ENCODE measurements around the gene DGCR8.

Gene DGCR8

GRCh38 chr22:20132686-20133246 lies 52.7 kb downstream of the DGCR8 start:
- Mint-ChIP-seq H3K4me3 (peak overlapping the region; percentile 79), H3K27me3 (no peaks in the 10 kb centered on the region), H3K4me1 (ENCODE audit: low read depth) (peaks cover 63% of the 10 kb centered on the region), H3K9me3 (no peaks in the 10 kb centered on the region), H3K36me3 (ENCODE audit: low read depth) (peaks cover 23% of the 10 kb centered on the region), H3K27ac (peak overlapping the region; percentile 87)
- DNase-seq, result no peak

GRCh38 chr22:20133930-20134549 lies 54.0 kb downstream of the DGCR8 start:
- Mint-ChIP-seq H3K9me3 (no peaks in the 10 kb centered on the region), H3K27me3 (no peaks in the 10 kb centered on the region), H3K4me3 (peak overlapping the region; percentile 79), H3K36me3 (ENCODE audit: low read depth) (peaks cover 11% of the 10 kb centered on the region), H3K27ac (peak overlapping the region; percentile 45), H3K4me1 (ENCODE audit: low read depth) (peaks cover 58% of the 10 kb centered on the region)
- no peak for DNase-seq

- H3K4me1 Mint-ChIP-seq (ENCODE audit: low read depth), result peaks cover 48% of the 10 kb centered on the region
- DNase-seq, result no peak
- no peak overlapping the region for H3K27ac Mint-ChIP-seq
- no peaks in the 10 kb centered on the region for H3K9me3 Mint-ChIP-seq
- H3K4me3 Mint-ChIP-seq, result no peak overlapping the region
- H3K27me3 Mint-ChIP-seq, result no peaks in the 10 kb centered on the region
- peaks cover 21% of the 10 kb centered on the region for H3K36me3 Mint-ChIP-seq (ENCODE audit: low read depth)
These were observed 55.2 kb downstream of the DGCR8 start for GRCh38 chr22:20135265-20135664.

- no peak overlapping the region for H3K27ac Mint-ChIP-seq
- no peak overlapping the region for H3K4me3 Mint-ChIP-seq
These were observed 56.0 kb downstream of the DGCR8 start for GRCh38 chr22:20135806-20136602.

GRCh38 chr22:20136603-20136873 lies 56.5 kb downstream of the DGCR8 start:
- Mint-ChIP-seq H3K27ac (no peak overlapping the region), H3K9me3 (no peaks in the 10 kb centered on the region), H3K4me1 (ENCODE audit: low read depth) (peaks cover 48% of the 10 kb centered on the region), H3K36me3 (ENCODE audit: low read depth) (peaks cover 23% of the 10 kb centered on the region), H3K27me3 (no peaks in the 10 kb centered on the region), H3K4me3 (no peak overlapping the region)
- DNase-seq, result no peak

More at GRCh38 chr22:20135806-20136602, 56.0 kb downstream of the DGCR8 start:
- Mint-ChIP-seq H3K9me3 (no peaks in the 10 kb centered on the region), H3K4me1 (ENCODE audit: low read depth) (peaks cover 48% of the 10 kb centered on the region), H3K27me3 (no peaks in the 10 kb centered on the region), H3K36me3 (ENCODE audit: low read depth) (peaks cover 23% of the 10 kb centered on the region)
- DNase-seq, result no peak

- H3K4me3 Mint-ChIP-seq, result no peak overlapping the region
- H3K4me1 Mint-ChIP-seq (ENCODE audit: low read depth), result peaks cover 48% of the 10 kb centered on the region
- H3K27me3 Mint-ChIP-seq, result no peaks in the 10 kb centered on the region
These were observed 57.1 kb downstream of the DGCR8 start for GRCh38 chr22:20137113-20137512.

GRCh38 chr22:20137671-20138416 lies 57.8 kb downstream of the DGCR8 start:
- no peak for DNase-seq
- Mint-ChIP-seq H3K4me3 (no peak overlapping the region), H3K36me3 (ENCODE audit: low read depth) (peaks cover 19% of the 10 kb centered on the region), H3K4me1 (ENCODE audit: low read depth) (peaks cover 43% of the 10 kb centered on the region), H3K27me3 (no peaks in the 10 kb centered on the region), H3K9me3 (no peaks in the 10 kb centered on the region), H3K27ac (peak overlapping the region; percentile 44)

More at GRCh38 chr22:20137113-20137512, 57.1 kb downstream of the DGCR8 start:
- Mint-ChIP-seq H3K9me3 (no peaks in the 10 kb centered on the region), H3K27ac (no peak overlapping the region), H3K36me3 (ENCODE audit: low read depth) (peaks cover 23% of the 10 kb centered on the region)
- DNase-seq, result no peak

- no peak overlapping the region for H3K4me3 Mint-ChIP-seq
- no peaks in the 10 kb centered on the region for H3K27me3 Mint-ChIP-seq
- no peaks in the 10 kb centered on the region for H3K9me3 Mint-ChIP-seq
- no peak overlapping the region for H3K27ac Mint-ChIP-seq
- H3K4me1 Mint-ChIP-seq (ENCODE audit: low read depth), result peaks cover 38% of the 10 kb centered on the region
- no peak for DNase-seq
- H3K36me3 Mint-ChIP-seq (ENCODE audit: low read depth), result peaks cover 19% of the 10 kb centered on the region
These were observed 58.3 kb downstream of the DGCR8 start for GRCh38 chr22:20138417-20138738.

- H3K9me3 Mint-ChIP-seq, result no peaks in the 10 kb centered on the region
- H3K36me3 Mint-ChIP-seq (ENCODE audit: low read depth), result peaks cover 21% of the 10 kb centered on the region
- H3K4me3 Mint-ChIP-seq, result no peak overlapping the region
- no peaks in the 10 kb centered on the region for H3K27me3 Mint-ChIP-seq
- no peak overlapping the region for H3K27ac Mint-ChIP-seq
- peaks cover 34% of the 10 kb centered on the region for H3K4me1 Mint-ChIP-seq (ENCODE audit: low read depth)
- no peak for DNase-seq
These were observed 58.8 kb downstream of the DGCR8 start for GRCh38 chr22:20138868-20139267.

GRCh38 chr22:20139391-20140106 lies 59.5 kb downstream of the DGCR8 start:
- no peaks in the 10 kb centered on the region for H3K27me3 Mint-ChIP-seq
- no peak overlapping the region for H3K4me3 Mint-ChIP-seq
- no peak for DNase-seq
- no peaks in the 10 kb centered on the region for H3K9me3 Mint-ChIP-seq
- H3K27ac Mint-ChIP-seq, result no peak overlapping the region
- peaks cover 26% of the 10 kb centered on the region for H3K36me3 Mint-ChIP-seq (ENCODE audit: low read depth)
- H3K4me1 Mint-ChIP-seq (ENCODE audit: low read depth), result peaks cover 28% of the 10 kb centered on the region

GRCh38 chr22:20140107-20140445 lies 60.0 kb downstream of the DGCR8 start:
- Mint-ChIP-seq H3K4me3 (no peak overlapping the region), H3K4me1 (ENCODE audit: low read depth) (peaks cover 25% of the 10 kb centered on the region), H3K27me3 (no peaks in the 10 kb centered on the region), H3K9me3 (no peaks in the 10 kb centered on the region), H3K27ac (no peak overlapping the region), H3K36me3 (ENCODE audit: low read depth) (peaks cover 25% of the 10 kb centered on the region)
- no peak for DNase-seq

- Mint-ChIP-seq H3K4me3 (no peak overlapping the region), H3K27me3 (no peaks in the 10 kb centered on the region), H3K27ac (no peak overlapping the region), H3K4me1 (ENCODE audit: low read depth) (peaks cover 22% of the 10 kb centered on the region), H3K9me3 (no peaks in the 10 kb centered on the region), H3K36me3 (ENCODE audit: low read depth) (peaks cover 28% of the 10 kb centered on the region)
- DNase-seq, result no peak
These were observed 60.5 kb downstream of the DGCR8 start for GRCh38 chr22:20140521-20140964.

GRCh38 chr22:20141186-20142077 lies 61.4 kb downstream of the DGCR8 start:
- DNase-seq, result no peak
- no peaks in the 10 kb centered on the region for H3K9me3 Mint-ChIP-seq
- no peak overlapping the region for H3K27ac Mint-ChIP-seq
- H3K4me3 Mint-ChIP-seq, result no peak overlapping the region
- peaks cover 18% of the 10 kb centered on the region for H3K4me1 Mint-ChIP-seq (ENCODE audit: low read depth)
- H3K27me3 Mint-ChIP-seq, result no peaks in the 10 kb centered on the region
- peaks cover 27% of the 10 kb centered on the region for H3K36me3 Mint-ChIP-seq (ENCODE audit: low read depth)

All from activated T-cell treated with anti-CD3 and anti-CD28 coated beads, Interleukin-2, amount 50 U/mL, for 24 hours (primary cell).